Mucosa of gallbladder (tissue), 1 donor: ENCODE results near the gene PLXNB3. TPM values are rescaled to one million over a fixed set of nuclear protein-coding genes. Genes with fewer than 3 reads are reported as not detected.

ENCODE experiments used
- DNase-seq: peaks from one replicate; pipeline ENCODE4 v3.0.0-alpha.2; 2020; ENCODE audit warnings: low spot score
- total RNA-seq: library from RNA; stranded (reverse); gene quantifications from one replicate; pipeline ENCODE4 v1.2.1, GENCODE V29; 2021
- donor health status: DM: no; HTN: no; CAD: no.

The PLXNB3 gene
- total RNA-seq, 1 donor from 2014 or later: 65.3 TPM

GRCh38 chrX:153791104-153791852 lies 27.2 kb downstream of the PLXNB3 start:
- DNase-seq: no peak

- DNase-seq: no peak
These were observed 28.3 kb downstream of the PLXNB3 start for GRCh38 chrX:153792368-153792767.

GRCh38 chrX:153793291-153793690 lies 29.2 kb downstream of the PLXNB3 start:
- DNase-seq: no peak

GRCh38 chrX:153794018-153794896 lies 30.2 kb downstream of the PLXNB3 start, which contains the start of the genes IDH3G and SSR4:
Gene IDH3G (minus strand): TSS chrX:153794375. CDS start chrX:153794326, 49 bp downstream.
Gene SSR4 (plus strand): TSS chrX:153794668. CDS start chrX:153794688, 20 bp downstream.
- DNase-seq: peak; percentile 94

GRCh38 chrX:153794897-153795816 lies 31.1 kb downstream of the PLXNB3 start:
- no peak for DNase-seq

- no peak for DNase-seq
These were observed 33.5 kb downstream of the PLXNB3 start for GRCh38 chrX:153797415-153798015.

- no peak for DNase-seq
These were observed 35.3 kb downstream of the PLXNB3 start for GRCh38 chrX:153799326-153799725.

- no peak for DNase-seq
These were observed 36.2 kb downstream of the PLXNB3 start for GRCh38 chrX:153800177-153800722.

- no peak for DNase-seq
These were observed 36.7 kb downstream of the PLXNB3 start for GRCh38 chrX:153800746-153801145.

GRCh38 chrX:153801669-153802068 lies 37.6 kb downstream of the PLXNB3 start:
- DNase-seq: no peak

GRCh38 chrX:153802513-153803045 lies 38.5 kb downstream of the PLXNB3 start:
- DNase-seq: no peak

GRCh38 chrX:153803211-153804099 lies 39.4 kb downstream of the PLXNB3 start:
- DNase-seq: no peak

GRCh38 chrX:153804100-153804595 lies 40.1 kb downstream of the PLXNB3 start:
- DNase-seq: no peak

- DNase-seq: no peak
These were observed 40.6 kb downstream of the PLXNB3 start for GRCh38 chrX:153804621-153805020.

- DNase-seq: no peak
These were observed 41.4 kb downstream of the PLXNB3 start for GRCh38 chrX:153805436-153805835.

- no peak for DNase-seq
These were observed 43.0 kb downstream of the PLXNB3 start for GRCh38 chrX:153806999-153807575.

- DNase-seq: no peak
These were observed 43.9 kb downstream of the PLXNB3 start for GRCh38 chrX:153807976-153808375.

- DNase-seq: no peak
These were observed 48.2 kb downstream of the PLXNB3 start for GRCh38 chrX:153812220-153812619.

GRCh38 chrX:153813161-153813560 lies 49.1 kb downstream of the PLXNB3 start:
- no peak for DNase-seq
